G401.6 (cell line): ENCODE data around the gene TYROBP.

Source experiments
- FAIRE-seq: peaks from 2 replicates; lab custom pipeline; 2012; peaks lifted over from hg19 to GRCh38; lab: Jason Lieb, UNC

Gene TYROBP

GRCh38 chr19:35870124-35870736 lies 37.9 kb downstream of the TYROBP start:
- peak; percentile 97 for FAIRE-seq

- FAIRE-seq = peak; percentile 92
Observed at GRCh38 chr19:35869327-35870123, 38.6 kb downstream of the TYROBP start.

GRCh38 chr19:35868823-35869326 lies 39.2 kb downstream of the TYROBP start:
- no peak for FAIRE-seq

GRCh38 chr19:35868172-35868822 lies 39.8 kb downstream of the TYROBP start, which contains the start of gene APLP1:
APLP1 (plus strand) TSS chr19:35868574; CDS start chr19:35868637, 63 bp downstream.
- no peak for FAIRE-seq

GRCh38 chr19:35863018-35863417 lies 45.1 kb downstream of the TYROBP start:
- FAIRE-seq = no peak

GRCh38 chr19:35862528-35862927 lies 45.6 kb downstream of the TYROBP start:
- no peak for FAIRE-seq

GRCh38 chr19:35861640-35862160 lies 46.4 kb downstream of the TYROBP start:
- no peak for FAIRE-seq

GRCh38 chr19:35860818-35861639 lies 47.1 kb downstream of the TYROBP start:
- FAIRE-seq = no peak

GRCh38 chr19:35860436-35860817 lies 47.7 kb downstream of the TYROBP start:
- FAIRE-seq = no peak

GRCh38 chr19:35859414-35859813 lies 48.7 kb downstream of the TYROBP start:
- FAIRE-seq = no peak

- FAIRE-seq = no peak
Observed at GRCh38 chr19:35858311-35858710, 49.8 kb downstream of the TYROBP start.

- FAIRE-seq = no peak
Observed at GRCh38 chr19:35856546-35857149, 51.4 kb downstream of the TYROBP start, which contains the start of gene KIRREL2. KIRREL2 (plus strand) TSS chr19:35856911; CDS start chr19:35857120, 209 bp downstream.
